Mammary epithelial cell (primary cell): Measurements from ENCODE around the gene HRK.

Experiments used
- CTCF ChIP-seq, 2 donors: IDR thresholded peaks in 1 of 2; conservative IDR thresholded peaks in 1 of 2; 2 replicates each; pipeline ENCODE4 v1.5.1; 2011 to 2012; ENCODE audit warnings: inconsistent platforms in 2 of 2, low read length in 2 of 2, mild to moderate bottlenecking in 2 of 2, control low read depth in 1 of 2, low read depth in 1 of 2; ENCODE audit not compliant: insufficient read depth in 1 of 2; ENCODE audit errors: extremely low read depth in 1 of 2
- EZH2 ChIP-seq: IDR thresholded peaks from 2 replicates; pipeline ENCODE4 v1.6.1; 2012; ENCODE audit warnings: low read length, inconsistent platforms, borderline replicate concordance

GRCh38 chr12:116922194-116922897, 41.1 kb upstream of the HRK start:
- TF ChIP-seq CTCF (conservative IDR thresholded peaks at IDR 0.05 in 1 of 2, IDR thresholded peaks at IDR 0.05 in 1 of 2; ENCODE audit: extremely low read depth in 1 of 2, insufficient read depth in 1 of 2, low read depth in 1 of 2, low read length in 2 of 2) = no peak
- no peak for TF ChIP-seq EZH2
